Measurements from ENCODE around the gene PSENEN.

Gene PSENEN

GRCh38 chr19:35730326-35730725 lies 15.1 kb upstream of the PSENEN start:
- DNase-seq (ENCODE audit: low read depth), result no peak
- no peak overlapping the region for H3K4me3 ChIP-seq (ENCODE audit: low read length)
- no peak for TF ChIP-seq CTCF (IDR thresholded peaks at IDR 0.05; ENCODE audit: insufficient read depth, low read depth, low read length, missing control alignments)

GRCh38 chr19:35731353-35731752 lies 14.1 kb upstream of the PSENEN start:
- DNase-seq (ENCODE audit: low read depth), result peak; percentile 61
- H3K4me3 ChIP-seq (ENCODE audit: low read length), result no peak overlapping the region
- no peak for TF ChIP-seq CTCF (IDR thresholded peaks at IDR 0.05; ENCODE audit: insufficient read depth, low read depth, low read length, missing control alignments)

GRCh38 chr19:35731779-35732405 lies 13.6 kb upstream of the PSENEN start:
- no peak overlapping the region for H3K4me3 ChIP-seq (ENCODE audit: low read length)
- no peak for DNase-seq (ENCODE audit: low read depth)
- TF ChIP-seq CTCF (IDR thresholded peaks at IDR 0.05; ENCODE audit: insufficient read depth, low read depth, low read length, missing control alignments), result no peak

GRCh38 chr19:35732540-35733179 lies 12.8 kb upstream of the PSENEN start:
- no peak for DNase-seq (ENCODE audit: low read depth)
- no peak for TF ChIP-seq CTCF (IDR thresholded peaks at IDR 0.05; ENCODE audit: insufficient read depth, low read depth, low read length, missing control alignments)
- H3K4me3 ChIP-seq (ENCODE audit: low read length), result no peak overlapping the region

GRCh38 chr19:35733180-35734125 lies 12.0 kb upstream of the PSENEN start:
- no peak for DNase-seq (ENCODE audit: low read depth)
- no peak for TF ChIP-seq CTCF (IDR thresholded peaks at IDR 0.05; ENCODE audit: insufficient read depth, low read depth, low read length, missing control alignments)
- H3K4me3 ChIP-seq (ENCODE audit: low read length), result no peak overlapping the region

- DNase-seq (ENCODE audit: low read depth), result no peak
- no peak for TF ChIP-seq CTCF (IDR thresholded peaks at IDR 0.05; ENCODE audit: insufficient read depth, low read depth, low read length, missing control alignments)
- H3K4me3 ChIP-seq (ENCODE audit: low read length), result no peak overlapping the region
Observed at GRCh38 chr19:35734273-35734672, 11.2 kb upstream of the PSENEN start.

All from epithelial cell of esophagus (primary cell).